NCI-H2081 treated with DMSO at 0.1 percent for 48 hours (cell line): ENCODE results near the gene OPCML.

Experiments used
- DNase-seq: peaks from one replicate; lab custom pipeline; 2025; lab: John Stamatoyannopoulos, UW

Gene OPCML

DNA sequence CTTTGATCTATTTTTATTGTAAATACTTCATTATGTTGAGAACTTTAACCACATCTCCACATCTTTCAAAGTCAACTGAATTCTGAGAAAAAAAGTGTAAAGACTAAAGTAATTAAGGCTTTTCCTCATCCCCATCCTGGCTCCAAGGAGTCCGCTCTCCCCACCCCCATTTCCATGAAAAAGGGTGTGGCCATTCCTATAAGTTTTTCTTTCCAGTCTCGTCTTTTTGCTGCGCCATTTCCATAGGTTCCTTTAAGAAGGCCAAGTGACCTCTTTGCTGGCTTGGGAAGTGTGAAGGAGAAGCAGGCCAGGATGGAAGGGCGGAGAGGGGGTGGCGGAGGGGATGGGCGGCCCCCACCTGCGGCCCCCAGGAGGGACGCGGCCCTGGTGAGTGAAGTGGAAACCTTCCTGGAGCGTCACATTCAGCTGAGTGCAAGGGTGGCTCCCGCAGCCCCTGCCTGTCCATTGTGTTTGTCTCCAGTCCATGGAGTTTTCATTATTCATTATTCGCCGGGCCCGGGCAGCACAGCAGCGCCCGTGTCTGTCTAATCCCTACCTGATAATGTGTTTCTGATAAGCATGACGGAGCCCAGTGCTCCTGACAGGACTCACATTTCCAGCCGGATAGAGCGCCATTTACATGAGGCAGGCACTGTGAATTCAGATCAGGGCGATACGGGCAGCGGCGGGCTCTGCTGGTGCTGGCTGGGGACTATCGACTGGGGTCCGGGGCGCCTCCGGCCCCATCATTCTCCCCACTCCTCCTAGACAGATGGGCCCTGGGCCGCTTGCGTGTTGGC, 739.8 kb downstream of the OPCML start:
- no peak for DNase-seq

DNA sequence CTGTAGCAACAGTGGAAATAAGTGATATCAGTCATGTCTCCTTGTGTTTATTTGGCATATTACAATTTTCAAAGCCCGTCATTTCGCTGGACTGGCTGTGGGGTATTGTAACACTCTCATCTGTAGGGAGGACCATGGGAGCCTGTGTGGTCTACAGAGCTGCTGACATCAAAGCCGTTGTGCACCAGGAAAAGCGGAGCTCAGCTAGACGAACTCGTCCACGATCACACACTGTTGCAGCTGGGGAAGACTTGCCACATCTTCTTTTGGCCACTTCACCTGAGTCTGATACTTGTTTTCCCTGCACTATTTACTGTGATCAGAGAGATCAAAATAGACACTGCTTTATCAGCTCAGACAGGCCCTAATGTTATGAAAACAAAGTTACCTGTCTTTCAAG, 741.3 kb downstream of the OPCML start:
- DNase-seq = no peak

DNA sequence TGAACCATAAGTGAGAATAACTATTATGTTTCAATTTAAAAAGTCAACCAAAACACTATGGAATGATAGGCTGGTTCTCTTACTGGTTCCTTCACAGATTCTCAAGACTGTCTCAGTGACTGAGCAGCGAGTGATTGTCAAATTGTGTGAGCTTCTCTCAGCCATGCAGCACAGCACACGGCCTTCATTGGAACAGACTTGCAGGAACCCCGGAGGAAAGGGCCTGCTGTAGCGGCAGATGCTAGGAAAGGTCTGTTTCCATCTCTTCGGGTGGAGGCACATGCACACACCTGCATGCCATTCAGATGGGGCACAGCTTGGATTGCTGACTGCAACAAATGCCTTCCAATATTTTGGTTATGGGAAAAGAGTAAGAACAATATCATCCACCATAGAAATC, 741.8 kb downstream of the OPCML start:
- no peak for DNase-seq

DNA sequence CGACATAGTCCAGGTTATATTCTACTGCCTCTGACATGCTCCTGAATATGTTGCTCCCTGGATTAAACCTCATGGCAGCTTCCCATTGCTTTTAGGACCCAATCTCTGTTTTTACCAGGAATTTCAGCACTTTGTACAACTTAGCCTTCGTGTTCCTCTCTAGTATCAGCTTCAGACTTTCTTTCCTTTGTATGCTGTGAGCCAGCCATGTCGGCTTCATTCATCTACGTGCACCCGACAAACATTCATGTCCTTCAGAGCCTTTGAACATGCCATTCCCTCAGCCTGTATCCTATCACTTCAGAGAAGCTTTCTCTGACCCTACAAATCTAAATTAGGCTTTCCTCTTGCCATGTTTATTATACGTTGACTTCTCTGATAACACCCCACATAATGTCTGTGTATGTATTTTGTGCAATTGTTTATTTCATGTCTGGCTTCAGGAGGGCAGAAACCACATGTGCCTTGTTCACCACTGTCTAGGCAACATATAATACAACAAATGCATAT, 743.4 kb downstream of the OPCML start:
- DNase-seq = no peak

DNA sequence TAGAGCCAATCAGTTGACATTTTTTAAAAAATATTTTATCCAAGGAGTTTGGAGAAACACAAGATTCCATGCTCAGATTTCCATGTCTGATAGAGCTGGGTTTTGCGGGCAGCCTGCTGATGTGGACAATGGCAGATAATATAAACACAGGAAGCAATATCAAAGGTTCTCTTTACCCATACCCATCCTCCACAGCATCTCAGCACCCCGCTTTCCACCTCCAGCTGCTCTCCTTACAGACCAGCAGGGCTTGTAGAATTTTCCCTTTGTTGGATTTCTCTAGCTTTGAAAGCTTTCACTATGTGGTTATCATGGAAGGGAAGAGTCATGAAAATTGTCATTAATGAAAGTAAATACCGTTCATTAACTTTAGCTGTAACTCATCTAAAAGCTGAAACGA, 746.4 kb downstream of the OPCML start:
- DNase-seq = no peak

DNA sequence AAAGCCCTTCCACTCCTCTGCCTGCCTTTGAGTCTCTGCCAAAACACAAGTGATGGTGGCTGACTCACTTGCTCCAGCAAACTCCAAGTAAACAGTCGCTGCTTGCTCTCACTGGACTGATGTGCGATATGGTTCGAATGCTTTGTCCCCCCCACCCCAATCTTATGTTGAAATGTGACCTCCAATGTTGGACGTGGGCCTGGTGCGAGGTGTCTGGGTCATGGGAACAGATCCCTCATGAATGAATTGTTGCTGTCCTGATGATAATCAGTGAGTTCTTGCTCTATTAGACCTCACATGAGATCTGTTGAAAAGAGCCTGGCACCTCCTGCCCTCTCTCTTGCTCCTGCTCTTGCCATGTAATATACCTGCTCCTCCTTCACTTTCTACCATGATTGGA, 747.9 kb downstream of the OPCML start:
- no peak for DNase-seq

DNA sequence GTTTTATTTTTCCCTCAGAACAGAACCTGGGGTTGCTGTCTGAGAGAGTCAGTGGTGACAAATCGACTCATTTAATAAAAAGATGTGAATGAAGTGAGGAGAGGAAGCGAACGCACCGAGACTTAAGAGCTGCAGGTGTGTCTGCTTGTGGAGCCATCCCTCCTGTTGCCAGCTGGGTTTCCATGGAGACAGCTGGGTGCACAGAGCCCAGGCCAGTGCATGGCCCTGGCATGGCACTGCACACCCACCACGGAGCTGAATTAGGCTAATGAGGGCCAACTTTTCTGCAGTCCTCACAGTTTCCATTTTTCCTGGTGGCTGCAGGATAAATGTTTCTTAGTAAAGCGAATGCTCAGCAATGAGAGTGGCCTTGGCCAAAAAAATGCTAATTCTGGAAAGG, 750.2 kb downstream of the OPCML start:
- DNase-seq = no peak

DNA sequence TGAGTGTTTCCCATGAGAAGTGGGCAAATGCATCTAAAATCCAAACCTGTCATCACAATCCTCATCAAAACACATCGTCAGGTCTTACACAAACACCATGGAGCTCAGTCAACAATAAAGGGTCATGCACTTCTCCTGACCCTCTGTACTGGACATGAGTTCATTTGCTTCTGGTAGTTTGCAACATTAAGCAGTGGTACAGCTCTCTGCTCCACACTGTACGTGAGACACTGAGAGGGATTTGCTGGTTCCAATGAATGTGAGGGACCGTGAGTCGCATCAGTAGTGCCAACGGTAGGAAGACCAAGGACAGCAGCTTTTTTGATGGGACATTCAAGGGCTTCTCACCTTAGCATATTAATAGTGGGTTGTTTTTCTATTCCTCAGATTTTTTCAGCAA, 752.3 kb downstream of the OPCML start:
- no peak for DNase-seq

DNA sequence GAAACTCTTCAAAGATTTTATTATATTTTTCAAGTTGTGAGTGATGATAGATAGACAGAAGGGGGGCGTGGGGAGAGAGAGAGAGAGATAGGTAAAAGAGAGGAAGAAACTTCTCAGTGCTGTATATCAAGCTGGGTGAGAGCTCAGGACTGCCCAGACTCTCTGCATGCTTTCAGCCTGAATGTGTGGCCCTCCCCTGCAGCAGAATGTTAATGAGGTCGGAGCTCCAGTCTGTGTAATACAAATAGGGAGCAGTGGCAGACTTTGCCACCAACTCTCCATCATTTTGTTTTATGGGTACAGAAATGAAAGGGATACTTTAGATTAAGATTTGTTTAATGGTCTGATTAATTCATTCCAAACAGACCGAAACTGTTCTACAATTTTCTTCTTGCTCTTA, 752.8 kb downstream of the OPCML start:
- no peak for DNase-seq

DNA sequence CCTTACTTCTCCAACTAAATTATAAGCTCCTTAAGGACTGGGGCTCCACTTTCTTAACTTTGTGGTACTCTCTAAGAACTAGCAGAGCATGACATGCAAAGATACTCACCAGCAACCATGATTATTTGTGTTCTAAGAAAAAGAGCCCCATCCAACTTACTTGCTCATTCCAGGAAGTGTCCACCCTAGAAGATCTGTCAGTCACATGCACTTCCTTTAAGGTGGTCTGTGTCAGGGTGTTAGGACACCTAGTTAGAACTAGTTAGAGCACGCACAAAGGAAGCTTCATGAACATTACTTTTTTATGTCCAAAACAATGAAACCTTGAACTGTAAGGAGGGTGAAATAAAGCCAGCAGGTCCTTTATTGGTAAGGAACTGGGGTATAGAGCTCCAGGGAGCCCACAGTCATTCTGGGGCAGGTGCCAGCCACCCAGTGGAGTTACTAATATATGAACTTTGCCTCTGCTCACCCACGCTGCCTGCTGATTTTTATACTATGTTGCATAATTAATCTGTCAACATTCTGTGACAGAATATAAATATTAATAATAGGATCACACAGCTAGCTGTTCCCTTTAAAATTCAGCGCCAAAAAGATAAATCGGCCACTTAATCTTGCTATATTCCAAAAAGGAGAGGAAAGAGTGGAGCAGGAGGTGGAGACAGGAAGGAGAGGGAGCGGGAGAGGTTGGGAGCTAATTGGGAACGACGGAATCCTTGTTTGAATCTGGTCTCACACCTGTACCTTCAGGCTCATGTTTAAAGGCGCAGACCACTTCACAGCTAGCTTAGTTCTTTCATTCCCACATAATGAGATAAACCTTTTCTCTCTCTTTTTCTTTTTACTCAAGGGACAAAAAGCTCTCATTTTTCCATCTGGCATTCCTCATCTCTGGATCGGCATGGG, 755.0 kb downstream of the OPCML start:
- no peak for DNase-seq

DNA sequence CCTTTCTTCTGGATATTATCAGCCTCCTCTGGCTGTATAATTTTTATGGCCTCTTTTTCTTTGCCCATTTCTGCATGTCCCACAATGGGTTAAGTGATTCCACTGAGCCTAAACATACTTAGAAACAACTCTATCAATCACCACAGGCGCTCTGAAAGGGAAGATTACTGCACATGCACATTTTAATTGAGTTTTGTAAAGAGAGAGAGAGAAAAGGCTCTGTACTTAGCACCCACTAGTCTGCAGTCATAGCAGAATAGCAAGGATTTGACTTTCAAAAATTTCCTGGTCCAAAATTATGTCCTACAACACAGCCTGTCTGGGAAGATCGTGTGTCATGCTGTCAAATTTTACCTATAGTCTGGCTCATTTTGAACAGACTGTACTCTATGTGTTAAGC, 758.5 kb downstream of the OPCML start:
- no peak for DNase-seq

DNA sequence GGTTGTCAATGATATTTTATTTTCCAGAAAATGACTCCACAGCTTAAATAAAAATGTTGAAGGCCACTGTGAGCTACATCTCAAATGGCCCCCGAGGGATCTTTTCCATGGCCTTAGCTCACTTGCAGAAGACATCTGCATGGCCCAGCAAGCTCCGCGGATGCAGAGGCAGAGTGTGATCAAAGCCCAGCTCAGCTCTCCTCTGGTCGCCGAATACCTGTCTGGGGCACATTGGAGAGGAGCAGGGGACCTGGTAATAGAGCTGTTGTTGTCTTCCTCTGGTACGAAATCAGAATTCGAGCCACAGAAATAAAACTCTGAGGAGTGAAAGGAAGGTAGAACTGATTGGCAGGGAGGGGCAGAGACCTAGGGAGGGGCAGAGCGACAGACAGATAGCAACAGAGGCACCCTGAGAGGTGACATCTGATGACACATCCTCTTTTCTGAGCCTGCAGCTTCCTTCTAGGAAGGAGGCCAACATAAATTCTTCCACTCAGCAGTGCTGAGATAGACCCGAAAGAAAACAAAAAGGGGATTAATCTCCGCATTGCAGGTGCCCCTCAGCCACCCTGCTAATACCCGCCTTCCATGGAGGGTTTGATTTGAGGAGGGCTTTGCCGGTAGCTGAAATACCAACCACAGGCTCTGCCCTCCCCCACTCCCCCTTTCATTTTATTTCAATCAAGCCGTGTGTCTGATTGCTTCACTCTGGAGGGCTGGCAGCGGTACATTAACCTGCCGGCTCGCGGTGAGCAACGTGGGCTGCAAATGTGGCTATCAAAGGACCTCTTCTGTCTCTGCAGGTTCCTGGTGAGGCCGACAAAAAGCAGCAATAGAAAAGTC, 759.4 kb downstream of the OPCML start:
- DNase-seq = no peak

DNA sequence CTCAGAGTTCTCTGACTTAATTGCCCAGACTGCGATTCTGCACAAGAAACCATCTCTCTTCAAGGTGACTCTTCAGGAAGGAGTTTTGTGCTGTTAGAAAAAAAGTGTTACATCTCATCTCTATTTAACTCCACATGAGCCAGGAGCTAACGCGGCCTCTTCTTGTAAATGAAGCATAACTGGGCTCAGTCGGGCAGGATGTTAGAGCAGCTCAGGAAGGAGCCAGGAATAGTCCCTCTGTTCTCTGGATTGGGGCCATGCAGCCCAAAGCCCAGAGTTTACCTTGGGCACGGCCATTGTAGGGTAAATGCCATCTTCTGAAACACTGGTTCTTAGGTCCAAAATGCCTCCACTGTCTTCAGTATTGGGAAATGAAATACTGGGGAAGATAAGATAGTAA, 760.6 kb downstream of the OPCML start:
- DNase-seq = no peak

DNA sequence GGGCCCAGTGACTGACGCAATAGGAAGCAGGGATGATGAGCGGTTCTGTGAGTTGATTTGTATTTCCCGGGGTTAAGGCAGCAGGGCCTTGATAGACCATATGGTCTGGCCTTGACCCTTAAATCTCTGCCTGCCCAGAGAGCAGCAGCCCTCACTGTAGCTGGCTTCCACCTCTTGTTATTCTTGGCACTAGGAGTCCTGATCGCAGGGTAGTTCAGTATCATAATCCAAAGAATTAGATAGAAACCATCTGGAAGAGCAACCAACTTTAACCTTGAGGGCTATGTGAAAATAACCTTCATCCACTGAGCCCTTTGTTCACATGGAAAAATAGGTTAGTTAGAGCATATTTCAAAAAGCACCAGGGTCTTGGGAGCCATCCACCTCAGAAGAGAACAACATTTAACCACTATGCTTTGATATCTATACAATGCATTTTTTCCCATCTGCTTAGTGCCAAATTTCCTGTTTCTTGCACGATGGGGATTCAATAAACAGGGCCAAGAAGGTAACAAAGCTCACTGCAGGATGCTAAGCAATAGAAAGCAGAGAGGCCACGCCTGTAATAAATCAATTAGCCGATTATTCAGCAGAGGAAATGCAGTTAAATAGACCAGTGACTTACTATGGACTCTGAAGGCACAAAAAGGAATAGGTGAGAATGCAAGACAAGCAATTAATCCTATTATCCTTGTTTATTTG, 761.3 kb downstream of the OPCML start:
- DNase-seq = no peak

DNA sequence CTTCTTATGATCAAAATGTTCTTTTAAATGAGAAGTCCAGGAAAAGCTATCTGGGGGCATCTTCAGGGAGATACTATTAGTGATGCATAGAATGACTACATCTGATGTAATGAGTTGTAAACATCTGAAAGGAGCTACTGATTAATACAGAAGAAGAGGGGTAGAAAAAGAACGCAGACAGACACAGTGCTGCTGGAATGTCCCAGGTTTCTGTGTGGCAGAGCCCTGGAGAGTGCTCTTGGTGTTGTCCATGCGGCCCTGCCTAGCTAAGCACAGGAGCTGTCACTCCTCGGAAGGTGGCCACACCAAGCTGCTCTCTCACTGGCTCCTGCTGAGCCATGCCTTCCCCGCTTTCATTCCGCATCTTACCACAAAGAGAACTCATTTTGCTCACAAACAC, 768.8 kb downstream of the OPCML start:
- no peak for DNase-seq

DNA sequence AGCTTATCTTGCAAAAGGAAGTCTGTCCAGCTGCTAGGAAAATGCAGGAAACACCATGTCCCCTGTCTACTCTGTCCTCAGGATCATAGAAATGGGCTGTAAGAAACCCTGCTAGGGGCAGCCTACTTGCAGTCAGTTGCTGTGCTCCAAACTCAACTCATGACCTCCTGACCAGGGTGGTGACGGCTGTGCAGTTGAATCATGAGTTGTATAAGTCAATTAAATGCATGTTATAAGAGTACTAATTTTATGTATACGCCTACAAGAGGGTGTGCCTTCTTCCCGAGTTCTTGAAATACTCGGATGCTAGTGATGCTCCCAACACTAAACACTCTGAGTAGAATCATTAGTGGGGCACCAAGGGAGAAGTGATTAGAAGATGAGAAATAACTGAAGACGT, 776.4 kb downstream of the OPCML start:
- DNase-seq = no peak

DNA sequence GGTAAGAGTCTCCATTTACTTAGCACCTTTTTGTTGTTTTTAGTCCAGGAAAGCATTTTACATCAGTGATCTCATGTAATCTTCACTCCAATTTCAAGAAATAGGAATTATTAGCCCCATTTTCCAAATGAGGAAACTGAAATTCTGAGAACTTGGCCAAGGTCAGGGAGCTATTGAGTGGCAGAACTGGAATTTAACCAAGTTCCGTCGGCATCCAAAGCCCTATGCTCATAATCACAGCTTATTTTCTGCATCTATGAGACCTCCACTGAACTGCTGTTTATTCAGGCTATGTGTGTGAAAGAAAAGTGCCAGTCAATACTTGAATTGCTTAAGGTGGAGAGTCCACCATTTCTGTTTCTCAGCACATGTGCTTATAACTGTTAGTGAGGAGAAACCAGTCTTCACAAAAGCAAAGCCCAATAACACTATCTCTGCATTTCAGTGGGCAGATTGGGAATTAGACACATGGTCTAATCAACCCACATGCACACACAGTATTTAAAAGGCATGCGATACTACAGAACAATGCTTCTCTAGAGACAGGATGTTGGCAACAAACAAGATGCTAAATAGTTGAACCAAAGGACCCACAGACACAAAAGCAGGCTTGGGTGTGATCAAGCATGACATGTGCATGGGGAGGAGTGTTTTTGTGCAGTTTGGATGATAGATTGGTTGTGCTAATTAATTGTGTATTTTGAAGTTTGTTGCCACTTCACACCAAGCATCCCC, 780.6 kb downstream of the OPCML start:
- DNase-seq = no peak

DNA sequence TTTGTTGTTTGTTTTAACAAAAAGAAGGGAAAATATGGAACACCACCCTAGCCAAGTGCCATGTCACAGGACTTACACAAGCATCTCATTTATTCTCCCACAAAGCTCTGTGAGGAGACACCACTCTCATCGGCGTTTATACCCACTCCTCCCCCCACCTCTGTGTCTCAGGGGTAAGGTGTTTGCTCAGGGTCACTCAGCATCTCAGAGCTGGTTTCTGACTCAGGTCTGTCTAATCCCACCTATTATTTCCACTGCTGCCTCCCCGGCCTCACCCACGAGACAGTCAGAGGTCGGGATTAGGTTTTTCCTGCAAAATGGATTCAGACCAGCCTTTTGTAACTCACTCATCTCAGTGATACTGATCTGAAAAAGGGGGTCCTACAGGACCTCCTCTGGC, 786.0 kb downstream of the OPCML start:
- no peak for DNase-seq

DNA sequence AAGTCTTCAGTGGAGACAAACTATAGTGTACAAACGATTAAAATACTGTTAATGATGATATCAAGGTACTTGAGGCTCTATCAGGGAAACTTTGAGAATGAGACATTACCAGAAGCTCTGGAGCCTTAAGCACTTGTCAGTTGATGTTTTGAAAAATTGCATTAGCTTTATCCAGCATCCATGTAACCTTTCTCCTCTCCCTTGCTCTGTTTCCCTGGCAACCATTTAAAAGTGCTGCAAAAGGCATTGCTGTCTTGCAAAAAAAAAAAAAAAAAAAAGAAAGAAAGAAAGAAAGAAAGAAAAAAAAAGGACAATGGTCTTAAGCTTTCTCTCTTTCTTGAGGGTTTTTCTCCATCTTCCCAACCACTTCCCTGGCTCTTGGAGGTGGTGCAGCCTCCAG, 787.0 kb downstream of the OPCML start:
- DNase-seq = no peak

DNA sequence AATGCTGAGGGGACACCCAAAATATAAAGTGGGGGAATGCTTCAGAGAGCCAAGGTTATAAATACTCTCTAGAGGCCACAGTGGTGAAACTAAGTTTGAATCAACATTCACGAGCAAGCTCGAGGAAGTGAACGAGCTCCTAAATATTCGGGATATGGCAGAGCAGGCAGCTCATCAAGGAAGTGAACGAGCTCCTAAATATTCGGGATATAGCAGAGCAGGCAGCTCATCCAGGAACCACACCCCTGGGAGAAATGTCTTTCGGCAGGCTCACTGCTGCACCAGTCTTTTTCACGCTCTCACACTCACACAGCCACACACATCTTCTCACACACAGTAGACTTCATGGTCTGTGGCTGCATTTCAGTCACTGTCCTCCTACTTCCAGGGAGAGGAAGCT, 787.5 kb downstream of the OPCML start:
- no peak for DNase-seq

DNA sequence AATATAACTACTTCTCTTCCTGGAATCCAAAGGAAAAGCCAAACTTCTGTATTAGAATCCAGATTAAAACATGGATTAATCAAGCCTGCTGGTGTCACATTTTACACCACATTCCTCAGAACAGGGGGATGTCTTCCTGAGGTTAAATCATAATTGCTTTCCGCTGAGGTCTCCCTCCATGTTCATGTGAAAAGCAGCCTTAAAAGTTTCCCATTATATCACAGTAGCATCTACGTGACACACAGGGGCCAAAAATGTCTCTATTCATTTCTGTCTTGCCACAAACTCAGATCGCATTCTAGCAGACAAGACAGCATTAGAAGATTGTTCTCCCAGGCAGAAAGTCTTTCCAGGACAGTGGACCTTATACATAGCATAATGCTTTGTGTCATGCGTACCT, 788.7 kb downstream of the OPCML start:
- no peak for DNase-seq
